NCI-H1930 (cell line): ENCODE data around the gene AKT3.
A peak's percentile ranks its signal among the peaks of the same experiment; 100 is the strongest.
"Not testable (repeated sequence)": the region's sequence is repeated elsewhere in the genome, so short reads cannot be mapped to it uniquely, and the experiment has no call there.

ENCODE experiments used
- DNase-seq, 2 experiments: peaks; one replicate each; lab custom pipeline; 2025; lab: John Stamatoyannopoulos, UW

AKT3 gene

DNA sequence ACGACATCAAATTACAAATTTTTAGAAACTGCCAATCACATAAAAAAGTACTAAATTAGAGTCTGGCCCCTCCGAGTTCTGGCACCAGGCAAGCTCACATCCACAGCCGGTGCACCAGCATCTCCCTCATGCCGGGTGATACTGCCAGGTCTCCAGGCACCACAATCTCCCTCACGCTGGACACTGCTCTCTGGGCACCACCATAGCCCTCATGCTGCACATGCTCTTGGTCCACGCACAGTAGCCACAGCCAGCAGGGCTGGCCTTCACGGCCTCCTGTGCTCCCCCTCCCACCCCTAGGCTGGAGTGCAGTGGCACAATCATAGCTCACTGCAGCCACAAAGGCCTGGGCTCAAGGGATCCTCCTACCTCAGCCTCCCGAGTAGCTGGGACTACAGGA lies 65.5 kb downstream of the AKT3 start:
- DNase-seq = no peak

DNA sequence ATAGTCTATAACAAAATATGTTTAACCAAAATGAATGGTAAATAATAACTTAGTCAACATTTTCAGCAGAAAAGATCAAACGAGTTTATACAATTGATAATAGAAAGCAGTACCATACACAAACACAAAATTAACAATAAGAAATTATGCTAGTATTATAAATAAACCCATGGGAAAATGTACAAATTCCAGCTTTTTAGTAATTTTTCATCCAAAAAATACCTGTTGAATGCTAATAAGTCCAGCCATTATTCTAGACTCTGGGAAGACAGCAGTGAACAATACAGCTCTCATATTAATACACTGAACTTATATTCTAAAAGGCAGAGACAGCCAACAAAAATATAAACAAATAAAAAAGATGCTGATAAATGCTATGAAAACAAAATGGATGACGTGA lies 66.3 kb downstream of the AKT3 start:
- DNase-seq = no peak

DNA sequence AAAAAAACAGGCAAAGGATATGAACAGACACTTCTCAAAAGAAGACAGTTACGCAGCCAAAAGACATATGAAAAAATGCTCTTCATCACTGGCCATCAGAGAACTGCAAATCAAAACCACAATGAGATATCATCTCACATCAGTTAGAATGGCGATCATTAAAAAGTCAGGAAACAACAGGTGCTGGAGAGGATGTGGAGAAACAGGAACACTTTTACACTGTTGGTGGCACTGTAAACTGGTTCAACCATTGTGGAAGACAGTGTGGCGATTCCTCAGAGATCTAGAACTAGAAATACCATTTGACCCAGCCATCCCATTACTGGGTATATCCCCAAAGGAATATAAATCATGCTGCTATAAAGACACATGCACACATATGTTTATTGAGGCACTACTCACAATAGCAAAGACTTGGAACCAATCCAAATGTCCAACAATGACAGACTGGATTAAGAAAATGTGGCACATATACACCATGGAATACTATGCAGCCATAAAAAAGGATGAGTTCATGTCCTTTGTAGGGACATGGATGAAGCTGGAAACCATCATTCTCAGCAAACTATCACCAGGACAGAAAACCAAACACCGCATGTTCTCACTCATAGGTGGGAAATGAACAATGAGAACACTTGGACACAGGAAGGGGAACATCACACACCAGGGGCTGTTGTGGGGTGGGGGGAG lies 77.5 kb downstream of the AKT3 start:
- not testable (repeated sequence) for DNase-seq

DNA sequence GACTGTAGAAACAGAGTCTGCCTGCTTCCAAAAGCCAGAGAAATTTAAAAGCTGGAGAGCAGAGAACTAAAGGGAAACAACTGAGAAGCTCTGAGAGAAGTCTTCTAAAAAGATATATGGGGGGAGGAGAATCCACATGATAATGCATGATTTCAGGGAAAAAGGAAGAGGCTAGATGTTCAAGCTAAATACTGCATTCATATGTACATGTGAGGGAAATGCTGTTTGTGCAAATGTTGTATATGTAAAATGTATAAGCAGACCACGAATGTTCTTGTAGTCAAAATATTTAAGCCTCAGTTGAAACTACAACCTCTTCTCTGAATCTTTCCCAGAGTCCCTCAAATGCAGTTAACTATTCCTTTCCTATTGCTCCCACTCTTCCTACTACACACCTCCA lies 79.2 kb downstream of the AKT3 start:
- no peak for DNase-seq

DNA sequence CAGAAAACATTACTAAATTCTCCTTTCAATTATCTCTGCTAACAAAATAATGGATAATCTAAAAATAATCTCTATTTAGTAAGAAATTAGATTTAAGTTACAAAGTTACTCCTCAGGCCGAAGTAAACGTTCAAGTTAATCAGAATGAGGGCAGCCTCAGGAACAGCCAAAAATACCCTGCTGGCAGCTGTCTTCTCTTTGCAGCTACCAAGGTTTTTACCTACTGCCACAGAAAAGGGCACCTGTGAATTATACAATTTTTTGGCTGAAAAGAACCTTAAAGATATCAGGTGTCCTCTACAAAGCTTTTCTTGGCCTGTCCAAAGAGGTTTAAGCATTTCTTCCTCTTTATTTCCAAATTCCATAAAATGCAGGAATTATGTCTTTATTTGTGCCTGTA lies 84.4 kb downstream of the AKT3 start:
- no peak for DNase-seq

DNA sequence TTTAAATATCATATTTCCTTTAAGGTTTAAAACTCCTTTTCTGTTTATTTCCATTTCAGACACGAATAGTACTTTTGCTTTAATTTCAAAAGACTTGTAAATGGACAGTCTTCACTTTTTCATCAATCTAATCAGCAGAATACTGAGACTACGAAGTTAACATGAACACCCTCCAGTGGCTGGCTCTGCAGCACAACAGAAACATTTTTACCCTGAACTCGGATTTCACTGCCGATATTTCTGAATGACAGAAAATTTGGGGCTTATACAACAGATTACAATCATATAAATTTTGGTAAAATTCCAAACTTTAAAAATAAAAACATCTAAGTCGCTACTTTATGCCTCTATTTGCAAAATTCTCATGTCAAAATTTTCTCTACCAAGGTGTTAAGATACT lies 86.2 kb downstream of the AKT3 start:
- DNase-seq = no peak

DNA sequence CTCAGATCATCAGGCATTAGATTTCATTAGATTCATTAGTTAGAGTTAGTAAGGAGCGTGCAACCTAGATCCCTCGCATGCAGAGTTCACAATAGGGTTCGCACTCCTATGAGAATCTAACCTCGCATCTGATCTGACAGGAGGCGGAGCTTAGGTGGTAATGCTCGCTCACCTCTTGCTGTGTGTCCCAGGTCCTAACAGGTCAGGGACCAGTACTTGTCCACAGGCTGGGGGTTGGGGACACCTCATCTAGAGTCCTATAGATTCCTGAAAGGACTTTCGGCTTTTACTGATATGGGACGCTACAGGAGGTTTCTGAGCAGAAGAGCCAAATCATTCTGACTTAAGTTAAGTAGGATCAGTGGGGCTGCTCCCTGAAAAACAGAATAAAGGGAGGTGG lies 91.4 kb downstream of the AKT3 start:
- no peak for DNase-seq

DNA sequence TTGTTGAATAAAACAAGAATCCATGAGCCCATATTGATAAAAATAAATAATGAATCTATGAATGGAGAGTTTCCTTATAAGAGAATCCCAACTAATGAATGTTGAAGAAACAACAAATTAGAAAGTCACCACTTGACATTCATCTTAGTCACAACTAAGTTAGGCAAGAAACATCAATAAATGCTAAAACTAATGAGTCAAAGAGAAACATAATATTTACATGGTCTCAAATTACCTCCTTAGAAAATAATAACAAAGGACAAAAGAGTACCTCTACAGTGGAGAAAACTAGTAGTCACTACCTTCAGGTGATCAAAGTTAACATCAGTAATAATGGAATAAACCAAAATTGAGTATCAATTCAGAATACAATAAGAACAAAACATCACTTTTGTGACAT lies 93.5 kb downstream of the AKT3 start:
- DNase-seq = no peak

DNA sequence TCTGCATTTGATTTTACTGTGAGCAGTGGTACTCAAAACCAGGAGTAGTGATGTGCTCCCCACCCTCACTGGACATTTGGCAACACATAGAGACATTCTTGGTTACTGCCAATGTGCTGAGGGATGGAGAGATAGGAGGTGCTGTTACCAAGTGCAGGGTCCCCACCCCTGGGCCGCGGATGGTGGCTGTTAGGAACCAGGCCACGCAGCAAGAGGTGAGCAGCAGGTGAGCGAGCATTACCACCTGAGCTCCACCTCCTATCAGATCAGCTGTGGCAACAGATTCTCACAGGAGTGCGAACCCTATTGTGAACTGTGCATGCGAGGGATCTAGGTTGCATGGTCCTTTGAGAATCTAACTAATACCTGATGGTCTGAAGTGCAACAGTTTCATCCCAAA lies 95.7 kb downstream of the AKT3 start:
- DNase-seq = no peak

DNA sequence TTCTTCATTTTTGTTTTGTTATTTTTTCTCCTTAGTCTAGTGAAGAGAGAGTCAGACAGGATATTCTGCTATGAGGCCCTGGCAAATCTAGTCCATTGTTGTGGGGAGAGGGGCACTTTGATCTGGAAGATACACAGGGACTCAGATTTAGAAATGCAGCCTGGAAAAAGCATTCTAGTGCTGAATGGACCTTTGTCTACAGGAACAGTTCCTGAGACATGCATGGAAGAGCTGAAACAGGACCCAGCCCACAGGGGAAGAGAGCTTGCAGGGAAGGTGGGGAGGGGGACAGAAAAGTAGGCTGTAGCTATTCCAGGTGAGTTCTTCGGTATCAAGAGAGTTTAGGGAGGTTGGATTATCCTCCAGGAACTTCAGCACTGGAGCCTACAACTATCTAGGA lies 98.5 kb downstream of the AKT3 start:
- DNase-seq = no peak

DNA sequence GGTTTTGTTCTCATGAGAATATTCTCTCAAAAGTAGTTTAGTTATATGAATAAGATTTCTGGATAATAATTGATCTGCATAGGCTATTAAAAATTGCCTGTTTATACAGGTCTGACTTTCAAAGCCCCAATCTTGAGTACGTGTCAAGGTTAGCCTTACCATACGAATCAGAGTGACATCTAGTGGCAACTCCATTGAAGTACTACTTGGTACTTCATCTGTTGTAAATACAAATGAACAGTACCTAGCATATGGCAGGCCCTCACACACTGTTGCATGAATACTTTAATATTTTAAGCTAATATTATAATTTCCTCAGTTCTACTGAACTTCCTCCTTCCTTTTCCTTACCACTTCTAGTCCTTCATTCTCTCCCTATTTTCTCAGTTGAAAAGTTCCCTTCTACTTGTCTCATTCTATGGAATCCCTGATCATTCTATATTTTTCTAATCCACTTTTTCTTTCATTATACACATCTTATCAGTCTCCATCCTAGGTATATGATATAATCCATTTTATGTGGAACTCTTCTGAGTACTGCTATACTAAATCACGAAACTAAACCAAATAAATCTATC lies 101.2 kb downstream of the AKT3 start:
- DNase-seq = peak; percentile 31 to 66

DNA sequence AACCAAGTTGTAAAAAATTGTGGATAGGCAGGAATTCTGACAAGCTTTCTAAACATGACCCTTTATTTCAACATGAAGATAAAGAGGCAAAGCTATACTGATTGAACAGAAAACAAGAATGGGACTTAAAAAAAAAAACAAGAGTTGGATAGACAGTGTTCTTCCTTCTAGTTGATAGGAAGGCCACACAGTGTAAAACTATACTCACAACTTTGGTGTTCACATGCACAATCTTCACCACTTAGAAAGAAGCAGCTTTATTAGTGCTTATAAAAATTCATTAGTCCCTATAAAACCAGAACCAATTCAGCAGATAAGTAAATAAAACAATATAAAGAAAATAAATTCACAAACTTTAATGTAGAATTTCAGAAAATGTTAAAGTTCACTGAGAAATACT lies 101.8 kb downstream of the AKT3 start:
- no peak for DNase-seq

DNA sequence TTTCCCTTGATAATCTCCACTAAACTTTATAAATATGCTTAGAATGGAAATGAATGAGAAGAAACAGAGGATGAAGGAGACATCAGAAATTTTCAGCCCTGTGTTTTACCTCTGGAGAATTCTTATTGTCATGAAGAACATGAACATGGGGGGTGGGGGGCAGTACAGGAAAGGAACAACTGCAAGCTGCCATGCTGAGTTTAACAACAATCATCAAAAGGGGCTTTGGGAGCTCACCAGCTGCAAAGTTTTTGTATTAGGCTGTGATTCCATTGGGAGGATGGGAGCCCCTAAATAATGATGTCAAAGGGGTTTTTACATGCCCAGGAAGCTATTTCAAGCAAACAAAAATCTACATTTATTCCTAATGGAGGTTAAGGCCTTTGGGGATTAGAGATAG lies 103.3 kb downstream of the AKT3 start:
- DNase-seq = peak in 1 of 2 experiments; percentile 68

DNA sequence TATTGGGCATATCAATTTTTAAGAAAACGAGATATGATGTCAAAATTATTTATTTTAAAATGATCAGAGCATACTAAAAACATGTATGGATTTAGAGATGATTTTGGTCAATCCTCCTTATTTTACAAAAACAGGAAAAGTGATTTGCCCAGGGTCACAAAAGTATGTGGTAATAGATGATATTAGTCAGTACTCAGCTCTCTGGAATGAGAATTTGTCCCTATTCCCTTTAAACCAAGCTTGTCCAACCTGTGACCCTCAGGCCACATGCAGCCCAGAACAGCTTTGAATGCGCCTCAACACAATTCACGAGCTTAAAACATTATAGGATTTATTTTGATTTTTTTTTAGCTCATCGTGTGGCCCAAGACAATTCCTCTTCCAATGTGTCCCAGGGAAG lies 104.7 kb downstream of the AKT3 start:
- no peak for DNase-seq

DNA sequence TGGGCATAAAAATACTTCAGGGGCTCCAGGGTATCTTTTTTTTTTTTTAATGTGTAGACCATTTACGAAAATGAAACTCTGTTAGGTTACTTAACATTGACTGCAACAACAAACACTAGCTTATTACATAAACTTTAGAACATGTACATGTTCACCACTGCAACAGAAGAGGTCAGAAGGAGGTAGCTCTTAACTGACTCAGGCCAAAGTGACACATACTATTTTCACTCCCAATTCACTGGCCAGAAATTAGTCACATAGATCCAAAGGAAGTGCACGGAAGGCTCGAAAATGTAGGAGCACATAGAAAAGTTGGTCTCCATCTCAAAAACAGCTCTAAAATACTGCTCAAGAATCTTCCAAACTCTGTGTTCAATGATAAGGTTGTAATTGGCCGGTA lies 107.2 kb downstream of the AKT3 start:
- DNase-seq = no peak

DNA sequence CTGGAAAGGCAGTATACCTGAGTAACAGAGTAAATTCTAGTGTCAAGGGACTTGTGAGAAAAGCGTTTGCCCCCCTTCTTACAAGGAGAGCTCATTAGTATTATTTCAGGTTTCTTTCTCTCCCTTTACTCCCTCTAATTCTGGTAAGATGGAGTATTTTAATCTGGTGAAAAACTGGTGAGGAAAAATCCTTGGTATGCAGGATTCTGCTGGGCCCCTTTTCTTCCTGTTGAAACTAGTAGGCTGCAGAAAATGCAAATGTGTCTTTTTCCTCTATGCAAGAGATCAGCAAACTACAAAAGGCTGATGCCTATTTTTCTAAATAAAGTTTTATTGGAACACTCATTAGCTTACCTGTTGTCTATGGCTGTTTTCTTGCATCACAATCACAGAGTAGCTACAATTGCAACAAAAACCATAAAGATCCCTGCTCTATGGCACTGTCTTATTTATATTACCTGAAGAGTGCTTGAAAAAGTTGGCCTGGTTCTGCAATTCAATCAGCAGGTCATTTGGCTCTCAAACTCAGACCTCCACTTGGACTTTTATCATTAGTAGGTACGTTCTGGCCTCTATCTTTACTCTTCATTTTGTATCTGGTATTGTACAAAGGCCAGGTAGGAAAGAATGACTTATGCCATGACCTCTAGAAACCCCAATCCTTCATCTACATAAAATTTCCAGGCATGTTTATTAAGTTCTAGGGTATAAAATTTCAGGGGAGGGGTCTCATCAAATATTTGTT lies 109.6 kb downstream of the AKT3 start:
- DNase-seq = no peak

DNA sequence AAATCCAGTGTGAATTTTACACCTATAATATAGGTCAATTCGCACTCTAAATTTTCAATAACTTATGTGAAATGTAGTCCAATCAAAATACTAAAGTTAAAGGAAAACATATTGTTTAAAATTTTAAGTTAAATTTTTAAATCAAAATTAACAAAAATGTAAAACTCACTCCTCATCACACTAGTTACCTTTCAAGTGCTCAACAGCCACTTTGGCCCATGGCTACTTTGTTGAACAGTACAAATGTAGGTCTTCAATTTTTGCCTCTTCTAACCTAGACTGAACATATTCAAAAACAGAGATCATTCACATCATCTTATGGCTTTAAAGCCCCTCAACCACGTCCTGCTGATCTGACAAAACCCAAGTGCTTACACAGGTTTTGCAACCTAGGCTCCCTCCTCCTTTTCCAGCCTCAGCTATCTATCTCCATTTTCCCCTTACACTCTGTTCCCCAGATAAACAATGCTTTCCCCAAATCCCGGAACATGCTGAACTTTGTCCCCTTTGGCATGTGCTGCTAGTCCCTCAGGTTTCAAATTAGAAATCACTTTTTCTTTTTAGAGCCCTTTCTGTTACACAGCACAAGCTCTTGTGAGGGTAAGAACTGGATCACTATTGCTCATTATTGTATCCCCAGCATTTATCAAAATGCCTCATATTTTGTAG lies 110.6 kb downstream of the AKT3 start:
- DNase-seq = no peak

DNA sequence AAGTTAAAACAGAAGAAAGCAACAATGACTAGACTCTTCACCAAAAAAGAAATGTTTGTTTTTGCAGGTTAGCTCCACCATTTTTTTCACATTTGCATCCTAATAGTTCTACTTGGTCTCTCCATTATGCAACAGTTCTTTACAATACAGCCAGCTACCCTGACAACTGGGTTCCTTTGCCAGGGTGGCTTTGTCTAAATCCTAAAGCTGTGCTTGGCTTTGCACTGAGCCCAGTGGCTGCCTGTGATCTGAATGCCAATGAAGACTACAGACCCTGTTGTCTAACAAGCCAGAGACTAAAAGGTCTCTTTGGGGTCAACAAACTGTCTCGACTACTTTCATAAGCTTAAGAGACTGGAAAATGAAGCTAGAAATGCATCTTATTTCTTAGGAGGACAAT lies 112.0 kb downstream of the AKT3 start:
- no peak for DNase-seq

DNA sequence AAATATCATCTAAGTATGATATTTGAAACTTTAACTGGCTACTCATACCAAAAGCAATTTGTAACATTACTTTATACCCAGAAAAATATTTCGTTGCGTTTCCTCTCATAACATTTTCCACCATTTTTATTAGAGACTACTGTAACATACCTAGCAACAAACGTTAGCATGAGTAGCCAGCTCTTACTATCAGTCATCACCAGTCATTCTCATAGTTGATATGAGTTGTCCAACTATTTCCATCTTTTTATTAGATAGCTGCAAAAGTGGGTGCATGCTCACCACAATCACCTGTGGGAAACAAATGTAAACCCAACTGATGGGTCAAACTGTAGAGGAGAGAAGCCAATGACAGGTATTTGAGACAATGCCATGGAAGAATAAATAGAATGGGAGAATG lies 114.6 kb downstream of the AKT3 start:
- DNase-seq = no peak

DNA sequence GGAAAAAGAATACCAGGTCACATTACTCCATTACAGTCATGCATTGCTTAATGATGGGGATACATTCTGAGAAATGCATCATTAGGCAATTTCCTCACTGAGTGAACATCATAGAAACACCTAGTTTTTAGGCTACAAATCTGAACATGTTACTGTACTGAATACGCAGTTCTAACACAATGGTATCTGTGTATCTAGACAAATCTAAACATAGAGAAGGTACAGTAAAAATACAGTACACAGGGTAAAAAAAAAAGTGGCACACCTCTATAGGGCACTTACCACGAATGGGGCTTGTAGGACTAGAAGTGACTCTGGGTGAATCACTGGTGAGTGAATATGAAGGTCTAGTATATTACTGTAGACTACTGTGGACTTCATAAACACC lies 115.7 kb downstream of the AKT3 start:
- DNase-seq = no peak

DNA sequence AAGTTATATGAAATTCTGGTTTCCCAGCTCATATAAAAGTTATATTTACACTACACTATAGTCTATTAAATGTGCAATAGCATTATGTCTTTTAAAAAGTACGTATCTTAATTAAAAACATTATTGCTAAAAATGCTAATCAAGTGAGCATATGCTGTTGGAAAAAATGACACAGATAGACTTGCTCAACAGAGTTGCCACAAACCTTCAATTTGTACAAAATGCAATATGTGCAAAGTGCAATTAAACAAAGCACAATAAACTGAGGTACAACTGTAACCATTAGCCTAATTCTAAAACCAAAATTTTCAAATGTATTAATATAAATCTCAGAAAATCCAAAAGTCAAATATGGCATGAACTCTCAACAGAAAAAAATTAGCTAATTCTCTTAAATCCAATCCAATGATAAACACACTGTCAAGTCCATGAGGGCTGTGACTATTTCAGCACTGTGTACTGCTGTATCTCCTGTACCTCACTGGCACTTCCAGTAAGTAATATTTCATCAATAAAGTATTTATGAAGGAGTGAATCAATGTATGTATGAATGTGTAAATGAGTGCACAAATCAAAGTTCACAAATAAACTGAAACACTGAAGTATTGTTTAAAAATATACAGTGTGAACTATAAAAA lies 116.3 kb downstream of the AKT3 start:
- DNase-seq = no peak

DNA sequence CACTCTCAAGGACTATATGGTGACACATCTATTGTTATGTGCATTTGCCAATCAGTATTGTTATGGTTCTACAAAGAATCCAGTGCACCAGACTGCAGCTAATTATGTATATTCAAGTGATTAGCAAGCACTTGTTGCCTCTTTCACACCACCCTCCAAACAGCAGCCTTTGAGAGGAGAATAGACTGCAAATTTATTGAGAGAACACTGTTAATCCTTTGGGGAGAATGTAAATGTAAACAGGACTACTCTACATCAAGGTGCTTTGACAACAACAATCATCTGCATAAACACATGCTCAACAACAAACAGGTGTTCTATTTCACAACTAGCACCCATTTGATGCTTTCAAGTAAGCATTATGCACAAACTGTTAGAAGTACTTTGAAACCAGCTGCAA lies 117.4 kb downstream of the AKT3 start:
- DNase-seq = peak; percentile 75 to 83
